Coronary artery (tissue), 2 donors: ENCODE data around the gene GPC6.

ENCODE experiments used
- DNase-seq: peaks from one replicate; pipeline ENCODE4 v3.0.0-alpha.2; 2017; ENCODE audit warnings: low spot score
- H3K27ac ChIP-seq, 2 donors: fragments of 200-600 bp; sonication (generic); one replicate each; pipeline ENCODE4 v1.5.1; 2016 to 2019
- H3K4me3 ChIP-seq: fragments of 200-600 bp; sonication (generic); 2 replicates; pipeline ENCODE4 v1.5.1; 2016; ENCODE audit warnings: mild to moderate bottlenecking, moderate library complexity
- TF ChIP-seq, protein P1 (sequence below): fragments of 200-600 bp; sonication (generic); IDR thresholded peaks from one replicate; pipeline ENCODE4 v1.5.1; 2019; ENCODE audit warnings: antibody characterized with exemption

Gene GPC6

DNA sequence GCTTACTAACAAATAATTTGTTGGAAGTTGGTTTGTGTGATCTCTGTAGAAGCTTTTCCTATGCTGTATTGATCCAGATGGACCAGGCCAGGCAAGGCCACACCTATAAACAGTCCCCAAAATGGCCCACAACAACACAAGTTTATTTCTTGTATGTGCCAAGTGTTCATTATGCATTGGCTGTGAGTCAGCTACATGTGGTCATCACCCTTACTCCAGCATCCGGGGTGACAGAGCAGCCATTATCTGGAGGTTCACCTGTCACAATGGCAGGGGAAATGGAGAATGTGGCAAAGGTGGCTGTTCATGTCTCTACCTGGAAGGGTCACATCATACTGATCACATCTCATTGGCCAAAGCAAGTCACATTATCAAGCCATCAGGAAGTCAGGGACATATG is 1088.6 kb downstream of the GPC6 start:
- TF ChIP-seq, protein P1, sequence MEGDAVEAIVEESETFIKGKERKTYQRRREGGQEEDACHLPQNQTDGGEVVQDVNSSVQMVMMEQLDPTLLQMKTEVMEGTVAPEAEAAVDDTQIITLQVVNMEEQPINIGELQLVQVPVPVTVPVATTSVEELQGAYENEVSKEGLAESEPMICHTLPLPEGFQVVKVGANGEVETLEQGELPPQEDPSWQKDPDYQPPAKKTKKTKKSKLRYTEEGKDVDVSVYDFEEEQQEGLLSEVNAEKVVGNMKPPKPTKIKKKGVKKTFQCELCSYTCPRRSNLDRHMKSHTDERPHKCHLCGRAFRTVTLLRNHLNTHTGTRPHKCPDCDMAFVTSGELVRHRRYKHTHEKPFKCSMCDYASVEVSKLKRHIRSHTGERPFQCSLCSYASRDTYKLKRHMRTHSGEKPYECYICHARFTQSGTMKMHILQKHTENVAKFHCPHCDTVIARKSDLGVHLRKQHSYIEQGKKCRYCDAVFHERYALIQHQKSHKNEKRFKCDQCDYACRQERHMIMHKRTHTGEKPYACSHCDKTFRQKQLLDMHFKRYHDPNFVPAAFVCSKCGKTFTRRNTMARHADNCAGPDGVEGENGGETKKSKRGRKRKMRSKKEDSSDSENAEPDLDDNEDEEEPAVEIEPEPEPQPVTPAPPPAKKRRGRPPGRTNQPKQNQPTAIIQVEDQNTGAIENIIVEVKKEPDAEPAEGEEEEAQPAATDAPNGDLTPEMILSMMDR: no peak

DNA sequence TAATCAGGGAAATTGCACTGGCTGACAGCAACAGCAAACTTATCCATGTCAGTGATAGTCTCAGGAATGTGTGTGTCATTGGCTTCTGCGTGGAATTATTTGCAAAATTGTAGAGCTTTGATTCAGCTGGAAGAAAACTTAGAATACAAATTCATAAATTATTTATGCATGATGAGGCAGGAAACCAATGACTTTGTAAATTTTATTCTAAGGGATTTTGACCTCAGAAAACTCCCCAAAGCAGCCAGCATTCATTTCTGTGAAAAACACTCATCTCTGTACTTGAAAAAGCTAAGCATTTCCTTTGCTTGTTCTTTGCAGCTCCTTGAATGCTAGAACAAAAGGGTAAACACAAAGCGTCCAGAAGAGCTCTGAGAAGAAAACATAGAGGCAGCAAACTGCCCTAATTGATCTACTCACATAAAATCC is 1090.5 kb downstream of the GPC6 start:
- Histone ChIP-seq H3K4me3 (no peak overlapping the region), H3K27ac (no peak overlapping the region)
- TF ChIP-seq, protein P1: no peak
- no peak for DNase-seq

More for the DNA sequence above, 1088.6 kb downstream of the GPC6 start:
- Histone ChIP-seq H3K27ac (no peak overlapping the region), H3K4me3 (no peak overlapping the region)
- DNase-seq: no peak

GRCh38 chr13:94318418-94318817 is 1091.8 kb downstream of the GPC6 start:
- TF ChIP-seq, protein P1: no peak
- DNase-seq: no peak
- Histone ChIP-seq H3K27ac (no peak overlapping the region), H3K4me3 (no peak overlapping the region)

GRCh38 chr13:94319501-94319900 is 1092.9 kb downstream of the GPC6 start:
- TF ChIP-seq, protein P1: no peak
- Histone ChIP-seq H3K27ac (no peak overlapping the region), H3K4me3 (no peak overlapping the region)
- DNase-seq: no peak

DNA sequence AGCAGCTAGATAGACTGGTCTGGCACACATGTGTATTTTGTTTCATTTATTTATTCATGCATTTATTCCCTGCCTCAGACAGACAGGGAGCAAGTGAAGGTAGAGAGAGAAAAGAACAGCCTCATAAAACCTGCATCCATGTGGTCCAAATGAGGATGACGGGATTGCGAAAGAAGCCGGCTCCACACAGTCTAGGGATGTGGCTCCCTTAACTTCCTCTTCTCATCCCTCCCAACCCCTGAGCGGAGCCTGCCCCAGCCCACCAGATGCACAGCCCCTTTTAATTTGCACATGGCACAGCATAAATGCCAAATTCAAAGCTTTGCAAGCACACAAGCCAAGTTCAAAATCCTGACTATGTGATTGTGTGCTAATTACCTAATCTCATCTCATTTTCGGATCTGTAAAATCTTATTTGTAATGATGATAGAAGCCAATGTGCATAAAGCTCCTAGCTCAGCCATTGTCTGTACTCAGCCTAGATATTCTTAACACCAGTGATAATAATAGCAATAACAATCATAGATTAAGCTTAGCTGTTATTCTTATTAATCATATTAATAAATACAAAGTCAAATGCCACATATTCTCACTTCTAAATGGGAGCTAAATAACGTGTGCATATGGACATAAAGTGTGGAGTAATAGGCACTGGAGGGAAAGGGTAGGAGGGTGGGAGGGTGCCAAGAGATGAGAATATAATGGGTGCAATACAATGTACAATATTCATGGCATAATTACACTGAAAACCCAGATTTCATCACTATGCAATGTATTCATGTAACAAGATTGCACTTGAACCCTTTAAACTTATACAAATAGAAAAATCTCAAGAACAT is 1096.5 kb downstream of the GPC6 start:
- no peak for DNase-seq
- TF ChIP-seq, protein P1: no peak
- Histone ChIP-seq H3K4me3 (no peak overlapping the region), H3K27ac (no peak overlapping the region)

GRCh38 chr13:94323764-94324758 is 1097.5 kb downstream of the GPC6 start:
- no peak overlapping the region for H3K27ac ChIP-seq
- DNase-seq: no peak
- H3K4me3 ChIP-seq: no peak overlapping the region
- TF ChIP-seq, protein P1: no peak
